GM12891 (cell line): ENCODE measurements around the gene CCDC87.
"Not testable (repeated sequence)": the region's sequence is repeated elsewhere in the genome, so short reads cannot be mapped to it uniquely, and the experiment has no call there.

Experiments used
- PAX5 ChIP-seq: IDR thresholded peaks from 2 replicates; pipeline ENCODE4 v1.6.1; 2011; ENCODE audit warnings: low read length, moderate library complexity, mild to moderate bottlenecking; ENCODE audit not compliant: insufficient read depth, severe bottlenecking
- POLR2A ChIP-seq: IDR thresholded peaks from 2 replicates; pipeline ENCODE4 v1.6.1; 2011; ENCODE audit warnings: low read depth, low read length, control low read depth
- POLR2AphosphoS5 ChIP-seq: IDR thresholded peaks from 2 replicates; pipeline ENCODE4 v1.6.1; 2011; ENCODE audit warnings: low read depth, low read length, control low read depth

- not testable (repeated sequence) for TF ChIP-seq POLR2A, POLR2AphosphoS5, PAX5
Observed at GRCh38 chr11:66589315-66589714, 3.5 kb downstream of the CCDC87 start.
